Parathyroid adenoma (tissue), 2 donors: Measurements from ENCODE around the gene EIF2B2.
A peak's percentile ranks its signal among the peaks of the same experiment; 100 is the strongest.

Experiments
- H2AFZ ChIP-seq: fragments of 300-600 bp; sonication (generic); one replicate; pipeline ENCODE4 v1.7.0; 2017; ENCODE audit warnings: antibody characterized with exemption, mild to moderate bottlenecking
- H3K27ac ChIP-seq: fragments of 300-600 bp; sonication (generic); one replicate; pipeline ENCODE4 v1.7.0; 2017
- H3K27me3 ChIP-seq: fragments of 300-600 bp; sonication (generic); one replicate; pipeline ENCODE4 v1.7.0; 2017; ENCODE audit warnings: low read length; ENCODE audit not compliant: control insufficient read depth, insufficient read depth
- H3K36me3 ChIP-seq: fragments of 300-600 bp; sonication (generic); one replicate; pipeline ENCODE4 v1.7.0; 2017; ENCODE audit warnings: low read length; ENCODE audit not compliant: control insufficient read depth, insufficient read depth
- H3K4me1 ChIP-seq: fragments of 300-600 bp; sonication (generic); one replicate; pipeline ENCODE4 v1.7.0; 2017; ENCODE audit warnings: control low read depth
- H3K4me2 ChIP-seq: fragments of 300-600 bp; sonication (generic); one replicate; pipeline ENCODE4 v1.7.0; 2017; ENCODE audit warnings: low read length
- H3K4me3 ChIP-seq: fragments of 300-600 bp; sonication (generic); one replicate; pipeline ENCODE4 v1.7.0; 2017; ENCODE audit warnings: low read depth, low read length
- H3K79me2 ChIP-seq: fragments of 300-600 bp; sonication (generic); one replicate; pipeline ENCODE4 v1.7.0; 2017; ENCODE audit warnings: control low read depth
- H3K9ac ChIP-seq: fragments of 300-600 bp; sonication (generic); one replicate; pipeline ENCODE4 v1.7.0; 2017; ENCODE audit warnings: mild to moderate bottlenecking
- H3K9me3 ChIP-seq: fragments of 300-600 bp; sonication (generic); one replicate; pipeline ENCODE4 v1.7.0; 2017; ENCODE audit warnings: low read length; ENCODE audit not compliant: control insufficient read depth
- TF ChIP-seq, protein P1 (sequence below): fragments of 300-600 bp; sonication (generic); IDR thresholded peaks from one replicate; pipeline ENCODE4 v1.7.0; 2017; ENCODE audit warnings: antibody characterized with exemption, mild to moderate bottlenecking
- donor health status: primary hyperparathyroidism.

Gene EIF2B2

GRCh38 chr14:74973003-74973653 is 29.6 kb upstream of the EIF2B2 start:
- Histone ChIP-seq H3K4me1 (no peaks in the 10 kb centered on the region), H3K36me3 (no peaks in the 10 kb centered on the region), H2AFZ (no peak overlapping the region), H3K27ac (no peak overlapping the region), H3K9me3 (no peaks in the 10 kb centered on the region), H3K27me3 (no peaks in the 10 kb centered on the region), H3K9ac (no peak overlapping the region), H3K4me3 (no peak overlapping the region), H3K79me2 (no peaks in the 10 kb centered on the region), H3K4me2 (no peak overlapping the region)
- TF ChIP-seq, protein P1, sequence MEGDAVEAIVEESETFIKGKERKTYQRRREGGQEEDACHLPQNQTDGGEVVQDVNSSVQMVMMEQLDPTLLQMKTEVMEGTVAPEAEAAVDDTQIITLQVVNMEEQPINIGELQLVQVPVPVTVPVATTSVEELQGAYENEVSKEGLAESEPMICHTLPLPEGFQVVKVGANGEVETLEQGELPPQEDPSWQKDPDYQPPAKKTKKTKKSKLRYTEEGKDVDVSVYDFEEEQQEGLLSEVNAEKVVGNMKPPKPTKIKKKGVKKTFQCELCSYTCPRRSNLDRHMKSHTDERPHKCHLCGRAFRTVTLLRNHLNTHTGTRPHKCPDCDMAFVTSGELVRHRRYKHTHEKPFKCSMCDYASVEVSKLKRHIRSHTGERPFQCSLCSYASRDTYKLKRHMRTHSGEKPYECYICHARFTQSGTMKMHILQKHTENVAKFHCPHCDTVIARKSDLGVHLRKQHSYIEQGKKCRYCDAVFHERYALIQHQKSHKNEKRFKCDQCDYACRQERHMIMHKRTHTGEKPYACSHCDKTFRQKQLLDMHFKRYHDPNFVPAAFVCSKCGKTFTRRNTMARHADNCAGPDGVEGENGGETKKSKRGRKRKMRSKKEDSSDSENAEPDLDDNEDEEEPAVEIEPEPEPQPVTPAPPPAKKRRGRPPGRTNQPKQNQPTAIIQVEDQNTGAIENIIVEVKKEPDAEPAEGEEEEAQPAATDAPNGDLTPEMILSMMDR: no peak

GRCh38 chr14:74973905-74974363 is 28.8 kb upstream of the EIF2B2 start:
- no peaks in the 10 kb centered on the region for H3K27me3 ChIP-seq
- no peaks in the 10 kb centered on the region for H3K4me1 ChIP-seq
- peak overlapping the region; percentile 49 for H3K27ac ChIP-seq
- H3K4me3 ChIP-seq: no peak overlapping the region
- no peaks in the 10 kb centered on the region for H3K36me3 ChIP-seq
- TF ChIP-seq, protein P1: no peak
- H3K79me2 ChIP-seq: no peaks in the 10 kb centered on the region
- no peak overlapping the region for H2AFZ ChIP-seq
- no peak overlapping the region for H3K9ac ChIP-seq
- no peak overlapping the region for H3K4me2 ChIP-seq
- no peaks in the 10 kb centered on the region for H3K9me3 ChIP-seq

DNA sequence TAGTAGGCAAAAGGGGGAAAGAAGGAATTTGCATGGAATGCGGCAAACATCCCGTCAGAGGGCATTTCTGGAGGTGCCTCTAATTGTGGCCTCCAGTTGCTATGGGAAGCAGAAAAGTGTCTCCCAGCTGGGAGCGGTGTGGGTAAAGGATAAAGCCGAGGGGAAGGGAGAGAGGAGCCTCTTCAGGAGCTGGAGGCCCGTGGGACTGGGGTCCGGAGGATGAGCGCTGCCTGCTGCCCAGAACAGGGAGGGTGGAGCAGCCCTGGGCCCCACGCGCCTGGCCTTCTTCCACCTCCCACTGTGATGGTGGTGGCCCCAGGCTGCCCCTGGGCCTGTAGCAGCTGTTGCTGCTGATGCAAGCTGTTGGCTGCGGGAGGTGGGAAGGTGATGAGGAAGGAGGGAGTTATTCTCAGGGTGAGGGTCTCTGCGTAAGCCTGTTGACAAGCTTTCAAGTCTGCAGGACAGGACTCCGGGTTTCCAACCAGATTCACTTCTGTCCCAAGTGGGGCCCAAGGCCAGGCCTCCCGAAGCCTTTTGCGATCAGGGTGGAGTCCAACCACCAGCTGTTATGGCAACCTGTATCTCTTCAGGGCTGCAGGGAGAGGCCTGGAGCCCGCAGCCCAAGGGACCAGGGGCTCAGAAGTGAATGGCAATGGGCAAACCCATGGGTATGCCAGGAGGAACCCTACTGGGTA is 28.2 kb upstream of the EIF2B2 start:
- H3K27ac ChIP-seq: peak overlapping the region; percentile 49
- TF ChIP-seq, protein P1: no peak
- H3K4me1 ChIP-seq: no peaks in the 10 kb centered on the region

DNA sequence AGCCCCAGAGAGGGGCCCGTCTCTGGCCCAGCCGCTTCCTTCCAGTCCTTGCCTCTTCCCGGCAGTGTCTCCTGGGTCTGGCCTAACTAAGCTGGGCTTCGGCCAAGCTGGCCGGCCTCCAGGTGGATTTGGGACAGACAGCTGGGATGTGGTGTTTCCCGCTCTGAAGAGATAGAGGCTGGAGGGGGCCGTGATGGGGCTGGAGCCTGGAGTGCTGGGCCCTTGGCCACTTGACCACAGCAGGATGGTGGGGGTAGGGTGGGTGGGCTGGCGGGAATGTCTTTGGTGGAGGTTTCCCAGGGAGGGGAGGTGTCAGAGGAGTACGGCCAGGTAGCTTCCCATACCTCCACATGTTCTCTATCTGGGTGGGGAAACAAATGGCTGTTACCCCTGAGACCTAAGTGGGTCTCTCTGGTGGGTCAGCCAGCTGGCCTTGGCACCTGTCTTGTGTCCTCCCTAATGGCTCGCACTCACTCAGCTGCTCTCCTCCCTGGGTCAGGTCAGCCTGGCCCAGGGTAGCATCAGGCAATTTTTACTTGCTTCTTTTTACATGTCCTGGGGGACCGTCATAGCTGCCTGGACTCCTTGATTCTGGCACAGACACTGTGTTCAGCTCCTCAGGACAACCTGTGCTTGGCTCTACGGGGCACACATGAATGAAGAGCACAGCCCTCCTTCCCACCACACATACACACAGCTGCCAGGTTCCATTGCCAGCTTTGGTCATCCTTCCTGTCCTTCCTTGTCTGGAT is 27.5 kb upstream of the EIF2B2 start:
- Histone ChIP-seq H3K4me3 (no peak overlapping the region), H3K4me1 (no peaks in the 10 kb centered on the region), H2AFZ (no peak overlapping the region), H3K36me3 (no peaks in the 10 kb centered on the region), H3K27ac (peak overlapping the region; percentile 49), H3K79me2 (no peaks in the 10 kb centered on the region), H3K9me3 (no peaks in the 10 kb centered on the region), H3K4me2 (no peak overlapping the region), H3K27me3 (no peaks in the 10 kb centered on the region), H3K9ac (no peak overlapping the region)
- TF ChIP-seq, protein P1: no peak

More for the DNA sequence above, 28.2 kb upstream of the EIF2B2 start:
- Histone ChIP-seq H3K4me2 (no peak overlapping the region), H3K27me3 (no peaks in the 10 kb centered on the region), H3K79me2 (no peaks in the 10 kb centered on the region), H3K36me3 (no peaks in the 10 kb centered on the region), H3K9me3 (no peaks in the 10 kb centered on the region), H3K4me3 (no peak overlapping the region), H2AFZ (no peak overlapping the region), H3K9ac (no peak overlapping the region)
